MM.1S (cell line): ENCODE results near the gene HMGN3.

Source experiments
- DNase-seq: peaks from one replicate; pipeline ENCODE4 v3.0.0-alpha.2; 2015
- H2AFZ ChIP-seq: fragments of 300-600 bp; sonication (generic); 2 replicates; pipeline ENCODE4 v1.6.0; 2016; ENCODE audit warnings: antibody characterized with exemption, low read length
- H3F3A ChIP-seq: fragments of 300-600 bp; sonication (generic); 2 replicates; pipeline ENCODE4 v1.6.1; 2016; ENCODE audit warnings: mild to moderate bottlenecking, antibody characterized with exemption, low read length, moderate library complexity, mixed read lengths; ENCODE audit not compliant: insufficient read depth
- H3K27ac ChIP-seq: fragments of 300-600 bp; sonication (generic); 2 replicates; pipeline ENCODE4 v1.5.1; 2016; ENCODE audit warnings: mild to moderate bottlenecking, low read length
- H3K27me3 ChIP-seq: fragments of 300-600 bp; sonication (generic); replicated peaks from 2 replicates; pipeline ENCODE4 v1.6.0; 2016; ENCODE audit warnings: low read length; ENCODE audit not compliant: insufficient read depth
- H3K36me3 ChIP-seq: fragments of 300-600 bp; sonication (generic); replicated peaks from 2 replicates; pipeline ENCODE4 v1.6.1; 2016; ENCODE audit warnings: mild to moderate bottlenecking, low read length, mixed read lengths; ENCODE audit not compliant: insufficient read depth
- H3K4me1 ChIP-seq: fragments of 300-600 bp; sonication (generic); 2 replicates; pipeline ENCODE4 v1.6.1; 2016; ENCODE audit warnings: low read length, mixed read lengths
- H3K4me2 ChIP-seq: fragments of 300-600 bp; sonication (generic); 2 replicates; pipeline ENCODE4 v1.6.0; 2016; ENCODE audit warnings: low read depth, low read length
- H3K4me3 ChIP-seq: fragments of 300-600 bp; sonication (generic); 2 replicates; pipeline ENCODE4 v1.5.1; 2016; ENCODE audit warnings: low read length, mixed read lengths
- H3K79me2 ChIP-seq: fragments of 300-600 bp; sonication (generic); 2 replicates; pipeline ENCODE4 v1.6.1; 2016; ENCODE audit warnings: mixed run types, low read length, mixed read lengths
- H3K9ac ChIP-seq: fragments of 300-600 bp; sonication (generic); 2 replicates; pipeline ENCODE4 v1.6.1; 2016; ENCODE audit warnings: low read length, mixed read lengths
- H3K9me2 ChIP-seq: fragments of 300-600 bp; sonication (generic); replicated peaks from 2 replicates; pipeline ENCODE4 v1.6.1; 2016; ENCODE audit warnings: mild to moderate bottlenecking, low read length, mixed read lengths; ENCODE audit not compliant: insufficient read depth
- H3K9me3 ChIP-seq: fragments of 300-600 bp; sonication (generic); replicated peaks from 2 replicates; pipeline ENCODE4 v1.6.1; 2016; ENCODE audit warnings: mild to moderate bottlenecking, low read length, mixed read lengths; ENCODE audit not compliant: insufficient read depth
- H4K20me1 ChIP-seq: fragments of 300-600 bp; sonication (generic); 2 replicates; pipeline ENCODE4 v1.6.1; 2016; ENCODE audit warnings: mild to moderate bottlenecking, low read length, moderate library complexity, mixed read lengths; ENCODE audit not compliant: insufficient read depth
- CTCF ChIP-seq: fragments of 300-600 bp; sonication (generic); IDR thresholded peaks from 2 replicates; pipeline ENCODE4 v1.5.1; 2016; ENCODE audit warnings: antibody characterized with exemption, low read length, mixed read lengths
- EZH2 ChIP-seq: fragments of 300-600 bp; sonication (generic); optimal IDR thresholded peaks from 2 replicates; pipeline ENCODE3; 2017; ENCODE audit warnings: low read depth, mild to moderate bottlenecking, antibody characterized with exemption, low read length, mixed read lengths
- EZH2phosphoT487 ChIP-seq: fragments of 300-600 bp; sonication (generic); IDR thresholded peaks from 2 replicates; pipeline ENCODE4 v1.6.1; 2018; ENCODE audit warnings: antibody characterized with exemption, low read length

The HMGN3 gene

DNA sequence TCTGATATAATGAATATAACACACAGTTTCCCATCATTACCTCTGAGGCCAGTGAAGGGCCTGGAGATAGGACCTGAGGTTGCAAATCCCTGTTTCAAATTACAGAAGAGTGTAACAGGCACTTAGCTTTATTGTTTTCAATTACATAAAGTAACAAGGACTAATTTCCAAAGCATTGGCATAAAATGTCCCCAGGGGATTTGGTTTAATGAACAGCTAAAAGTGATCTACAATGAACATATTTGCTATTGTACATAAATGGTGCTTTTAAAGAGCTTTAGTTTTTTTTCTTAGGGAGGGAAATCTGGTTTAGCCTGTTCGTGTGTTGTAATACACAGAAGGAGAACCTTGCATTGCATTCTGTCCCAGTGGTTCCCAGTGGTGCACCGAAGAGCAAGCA lies 54.4 kb downstream of the HMGN3 start:
- TF ChIP-seq EZH2 (no peak), EZH2phosphoT487 (no peak), CTCF (no peak)
- Histone ChIP-seq H3K4me1 (no peaks in the 10 kb centered on the region), H3K4me2 (no peak overlapping the region), H2AFZ (no peak overlapping the region), H3K9me2 (no peaks in the 10 kb centered on the region), H3K79me2 (no peaks in the 10 kb centered on the region), H3K27me3 (no peaks in the 10 kb centered on the region), H4K20me1 (no peaks in the 10 kb centered on the region), H3K9me3 (no peaks in the 10 kb centered on the region), H3K36me3 (no peaks in the 10 kb centered on the region), H3F3A (no peaks in the 10 kb centered on the region), H3K27ac (no peak overlapping the region), H3K4me3 (no peak overlapping the region), H3K9ac (no peak overlapping the region)
- no peak for DNase-seq

DNA sequence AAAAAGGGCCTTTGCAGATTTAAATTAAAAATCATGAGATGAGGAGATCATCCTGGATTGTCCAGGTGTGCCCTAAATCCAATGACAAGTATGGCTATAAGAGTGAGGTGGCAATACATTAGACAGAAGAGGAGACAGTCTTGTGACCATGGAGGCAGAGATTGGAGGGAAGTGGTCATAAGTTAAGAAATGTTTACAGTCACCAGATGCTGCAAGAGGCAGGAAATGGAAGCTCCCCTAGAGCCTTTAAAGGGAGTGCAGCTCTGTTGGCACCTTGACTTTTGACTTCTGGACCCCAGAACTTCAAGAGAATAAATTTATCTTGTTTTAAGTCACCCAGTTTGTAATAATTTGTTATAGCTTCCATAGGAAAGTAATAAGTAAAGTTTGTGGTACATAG lies 61.1 kb downstream of the HMGN3 start:
- no peaks in the 10 kb centered on the region for H3K9me2 ChIP-seq
- H3K79me2 ChIP-seq: no peaks in the 10 kb centered on the region
- TF ChIP-seq EZH2phosphoT487 (no peak), EZH2 (no peak), CTCF (no peak)
- no peaks in the 10 kb centered on the region for H3K4me1 ChIP-seq
- H3K9me3 ChIP-seq: no peaks in the 10 kb centered on the region
- H3K36me3 ChIP-seq: no peaks in the 10 kb centered on the region
- no peak overlapping the region for H2AFZ ChIP-seq
- no peak overlapping the region for H3K27ac ChIP-seq
- H3K27me3 ChIP-seq: no peaks in the 10 kb centered on the region
- DNase-seq: no peak
- no peak overlapping the region for H3K9ac ChIP-seq
- H3K4me3 ChIP-seq: no peak overlapping the region
- H4K20me1 ChIP-seq: no peaks in the 10 kb centered on the region
- H3K4me2 ChIP-seq: no peak overlapping the region
- no peaks in the 10 kb centered on the region for H3F3A ChIP-seq

DNA sequence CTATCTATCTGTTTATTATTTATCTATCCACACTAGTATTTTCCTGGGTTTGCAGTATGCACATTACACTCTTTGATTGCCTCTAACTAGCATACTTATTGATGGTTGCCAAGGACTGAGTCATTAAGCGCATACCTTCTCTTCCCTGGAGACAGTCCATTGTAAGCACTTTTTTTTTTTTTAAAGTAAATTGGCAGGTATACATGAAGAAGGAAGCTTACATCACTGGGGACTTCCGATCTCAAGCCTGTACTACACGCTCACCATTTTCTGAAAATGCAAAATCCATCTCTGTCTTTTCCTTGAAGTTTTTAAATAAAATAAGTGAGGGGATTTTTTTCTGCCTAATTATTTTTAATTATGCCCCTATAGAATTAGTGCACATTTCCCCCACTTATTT lies 63.5 kb downstream of the HMGN3 start:
- H3K4me2 ChIP-seq: no peak overlapping the region
- H3K4me1 ChIP-seq: no peaks in the 10 kb centered on the region
- H3K79me2 ChIP-seq: no peaks in the 10 kb centered on the region
- no peaks in the 10 kb centered on the region for H4K20me1 ChIP-seq
- H3F3A ChIP-seq: no peaks in the 10 kb centered on the region
- H3K9ac ChIP-seq: no peak overlapping the region
- H3K36me3 ChIP-seq: no peaks in the 10 kb centered on the region
- no peak overlapping the region for H2AFZ ChIP-seq
- H3K9me3 ChIP-seq: no peaks in the 10 kb centered on the region
- TF ChIP-seq EZH2 (no peak), EZH2phosphoT487 (no peak), CTCF (no peak)
- H3K27ac ChIP-seq: no peak overlapping the region
- no peaks in the 10 kb centered on the region for H3K27me3 ChIP-seq
- DNase-seq: no peak
- H3K4me3 ChIP-seq: no peak overlapping the region
- H3K9me2 ChIP-seq: no peaks in the 10 kb centered on the region

- no peaks in the 10 kb centered on the region for H3K79me2 ChIP-seq
- no peak overlapping the region for H3K4me3 ChIP-seq
- H3K27me3 ChIP-seq: no peaks in the 10 kb centered on the region
- H3K4me1 ChIP-seq: no peaks in the 10 kb centered on the region
- no peaks in the 10 kb centered on the region for H3K9me3 ChIP-seq
- no peak overlapping the region for H3K4me2 ChIP-seq
- H4K20me1 ChIP-seq: no peaks in the 10 kb centered on the region
- no peaks in the 10 kb centered on the region for H3K9me2 ChIP-seq
- H3F3A ChIP-seq: no peaks in the 10 kb centered on the region
- H2AFZ ChIP-seq: no peak overlapping the region
- no peak overlapping the region for H3K27ac ChIP-seq
- no peak for DNase-seq
- no peak for TF ChIP-seq EZH2
- no peak for TF ChIP-seq EZH2phosphoT487
- TF ChIP-seq CTCF: no peak
- H3K9ac ChIP-seq: no peak overlapping the region
- H3K36me3 ChIP-seq: no peaks in the 10 kb centered on the region
Observed at GRCh38 chr6:79170431-79170830, 64.1 kb downstream of the HMGN3 start.
